ENCODE data around the gene BNIP2.
A peak's percentile ranks its signal among the peaks of the same experiment; 100 is the strongest.
"Not testable (repeated sequence)": the region's sequence is repeated elsewhere in the genome, so short reads cannot be mapped to it uniquely, and the experiment has no call there.

The BNIP2 gene

GRCh38 chr15:59688423-59688781, 718 bp downstream of the BNIP2 start:
- DNase-seq (ENCODE audit: low spot score), result no peak

GRCh38 chr15:59687836-59688235, 1.3 kb downstream of the BNIP2 start:
- peak; percentile 47 for DNase-seq (ENCODE audit: low spot score)

GRCh38 chr15:59686389-59686788, 2.7 kb downstream of the BNIP2 start:
- peak; percentile 69 for DNase-seq (ENCODE audit: low spot score)

- DNase-seq (ENCODE audit: low spot score), result no peak
These were observed 3.3 kb downstream of the BNIP2 start for GRCh38 chr15:59685737-59686297.

GRCh38 chr15:59680870-59681269, 8.2 kb downstream of the BNIP2 start:
- no peak for DNase-seq (ENCODE audit: low spot score)

GRCh38 chr15:59680346-59680745, 8.8 kb downstream of the BNIP2 start:
- no peak for DNase-seq (ENCODE audit: low spot score)

GRCh38 chr15:59678620-59679019, 10.5 kb downstream of the BNIP2 start:
- no peak for DNase-seq (ENCODE audit: low spot score)

- no peak for DNase-seq (ENCODE audit: low spot score)
These were observed 10.9 kb downstream of the BNIP2 start for GRCh38 chr15:59678172-59678571.

GRCh38 chr15:59676565-59676964, 12.6 kb downstream of the BNIP2 start:
- no peak for DNase-seq (ENCODE audit: low spot score)

GRCh38 chr15:59674361-59674877, 14.7 kb downstream of the BNIP2 start:
- no peak for DNase-seq (ENCODE audit: low spot score)

- no peak for DNase-seq (ENCODE audit: low spot score)
These were observed 20.6 kb downstream of the BNIP2 start for GRCh38 chr15:59668556-59668955.

- DNase-seq (ENCODE audit: low spot score), result no peak
These were observed 26.9 kb downstream of the BNIP2 start for GRCh38 chr15:59662260-59662659.

GRCh38 chr15:59659366-59659765, 29.8 kb downstream of the BNIP2 start:
- DNase-seq (ENCODE audit: low spot score), result no peak

GRCh38 chr15:59657635-59658125, 31.4 kb downstream of the BNIP2 start:
- no peak for DNase-seq (ENCODE audit: low spot score)

GRCh38 chr15:59656897-59657634, 32.1 kb downstream of the BNIP2 start, which contains the start of gene GTF2A2:
Gene GTF2A2 (minus strand): TSS chr15:59657515. CDS start chr15:59652277, 5,238 bp downstream.
- DNase-seq (ENCODE audit: low spot score), result peak; percentile 93

GRCh38 chr15:59654046-59654445, 35.1 kb downstream of the BNIP2 start:
- no peak for DNase-seq (ENCODE audit: low spot score)

- no peak for DNase-seq (ENCODE audit: low spot score)
These were observed 39.5 kb downstream of the BNIP2 start for GRCh38 chr15:59649603-59650002.

GRCh38 chr15:59647085-59647484, 42.0 kb downstream of the BNIP2 start:
- DNase-seq (ENCODE audit: low spot score), result no peak

- DNase-seq (ENCODE audit: low spot score), result no peak
These were observed 42.8 kb downstream of the BNIP2 start for GRCh38 chr15:59646277-59646676.

- not testable (repeated sequence) for DNase-seq (ENCODE audit: low spot score)
These were observed 43.3 kb downstream of the BNIP2 start for GRCh38 chr15:59645812-59646211.

GRCh38 chr15:59644756-59645155, 44.4 kb downstream of the BNIP2 start:
- no peak for DNase-seq (ENCODE audit: low spot score)

GRCh38 chr15:59642351-59642750, 46.8 kb downstream of the BNIP2 start:
- DNase-seq (ENCODE audit: low spot score), result no peak

GRCh38 chr15:59637507-59637906, 51.6 kb downstream of the BNIP2 start:
- DNase-seq (ENCODE audit: low spot score), result not testable (repeated sequence)

Data from germinal center (tissue), 1 donor.